HG02642 (cell line): ENCODE results near the gene TMEM184C.

ENCODE experiments used
- ATAC-seq: cut with Tn5 transposase; IDR thresholded peaks from one replicate; pipeline ENCODE4 v1.9.1; 2021; ENCODE audit warnings: mild to moderate bottlenecking; ENCODE audit not compliant: unreplicated experiment, poor library complexity

TMEM184C gene

GRCh38 chr4:147644471-147644870 is 27.3 kb downstream of the TMEM184C start:
- no peak for ATAC-seq

GRCh38 chr4:147645099-147645498 is 27.9 kb downstream of the TMEM184C start:
- ATAC-seq = no peak

GRCh38 chr4:147648656-147649055 is 31.5 kb downstream of the TMEM184C start:
- no peak for ATAC-seq

GRCh38 chr4:147651563-147651962 is 34.4 kb downstream of the TMEM184C start:
- ATAC-seq = no peak

GRCh38 chr4:147655639-147656038 is 38.4 kb downstream of the TMEM184C start:
- no peak for ATAC-seq

GRCh38 chr4:147658501-147658900 is 41.3 kb downstream of the TMEM184C start:
- ATAC-seq = no peak

- no peak for ATAC-seq
These were observed 56.9 kb downstream of the TMEM184C start for GRCh38 chr4:147674073-147674472.

- no peak for ATAC-seq
These were observed 57.3 kb downstream of the TMEM184C start for GRCh38 chr4:147674496-147674895.

GRCh38 chr4:147678106-147678505 is 60.9 kb downstream of the TMEM184C start:
- no peak for ATAC-seq

GRCh38 chr4:147678796-147679549 is 61.8 kb downstream of the TMEM184C start:
- ATAC-seq = no peak

GRCh38 chr4:147682755-147683154 is 65.6 kb downstream of the TMEM184C start:
- no peak for ATAC-seq

GRCh38 chr4:147683188-147683591 is 66.0 kb downstream of the TMEM184C start:
- ATAC-seq = no peak

GRCh38 chr4:147683717-147684700 is 66.8 kb downstream of the TMEM184C start, which contains the start of gene PRMT9:
TSS of gene PRMT9 (minus strand) at chr4:147684163. CDS start at chr4:147683987, 176 bp downstream.
- peak; percentile 99 for ATAC-seq

GRCh38 chr4:147689067-147689466 is 71.9 kb downstream of the TMEM184C start:
- ATAC-seq = no peak

GRCh38 chr4:147691820-147692219 is 74.6 kb downstream of the TMEM184C start:
- no peak for ATAC-seq

- no peak for ATAC-seq
These were observed 76.0 kb downstream of the TMEM184C start for GRCh38 chr4:147693218-147693617.

- ATAC-seq = no peak
These were observed 79.7 kb downstream of the TMEM184C start for GRCh38 chr4:147696866-147697265.

GRCh38 chr4:147704846-147705245 is 87.6 kb downstream of the TMEM184C start:
- ATAC-seq = no peak

GRCh38 chr4:147707892-147708672 is 90.9 kb downstream of the TMEM184C start:
- peak; percentile 78 for ATAC-seq

GRCh38 chr4:147709999-147710398 is 92.8 kb downstream of the TMEM184C start:
- ATAC-seq = no peak
